Neuronal stem cell (in vitro differentiated cells): ENCODE results near the gene GLCCI1.

Experiments used
- DNase-seq: peaks from one replicate; pipeline ENCODE4 v3.0.0-alpha.2; 2013; ENCODE audit warnings: low spot score
- H2AFZ ChIP-seq: one replicate; pipeline ENCODE4 v1.6.1; 2013; ENCODE audit warnings: mild to moderate bottlenecking, low read length, inconsistent platforms
- H2AK5ac ChIP-seq: 2 replicates; pipeline ENCODE4 v1.6.1; 2013; ENCODE audit warnings: low read depth, mild to moderate bottlenecking, inconsistent platforms, low read length, moderate library complexity, mixed read lengths
- H2BK120ac ChIP-seq: 2 replicates; pipeline ENCODE4 v1.6.1; 2013; ENCODE audit warnings: low read depth, mild to moderate bottlenecking, inconsistent platforms, low read length, moderate library complexity, mixed read lengths
- H2BK12ac ChIP-seq: one replicate; pipeline ENCODE4 v1.6.1; 2013; ENCODE audit warnings: low read length, inconsistent platforms
- H2BK15ac ChIP-seq: 2 replicates; pipeline ENCODE4 v1.6.1; 2013; ENCODE audit warnings: mild to moderate bottlenecking, low read length, inconsistent platforms, mixed read lengths
- H2BK5ac ChIP-seq: one replicate; pipeline ENCODE4 v1.6.1; 2013; ENCODE audit warnings: inconsistent platforms, mild to moderate bottlenecking, low read length, moderate library complexity
- H3K14ac ChIP-seq: one replicate; pipeline ENCODE4 v1.6.1; 2013; ENCODE audit warnings: low read length, inconsistent platforms
- H3K18ac ChIP-seq: 2 replicates; pipeline ENCODE4 v1.6.1; 2013; ENCODE audit warnings: low read length, inconsistent platforms
- H3K23ac ChIP-seq: 2 replicates; pipeline ENCODE4 v1.6.1; 2013; ENCODE audit warnings: low read depth, mild to moderate bottlenecking, mixed read lengths, low read length, inconsistent platforms; ENCODE audit not compliant: poor library complexity
- H3K27ac ChIP-seq: replicated peaks from 3 replicates; pipeline ENCODE4 v1.5.1; 2013; ENCODE audit warnings: low read length, inconsistent platforms
- H3K27me3 ChIP-seq, 3 experiments: 2 replicates each; pipeline ENCODE4 v1.6.1; 2013; ENCODE audit warnings: low read length in 3 of 3, mild to moderate bottlenecking in 2 of 3, inconsistent platforms in 1 of 3, low read depth in 1 of 3, mixed read lengths in 1 of 3, moderate library complexity in 1 of 3; ENCODE audit not compliant: control insufficient read depth in 3 of 3, insufficient read depth in 3 of 3
- H3K36me3 ChIP-seq, 2 donors: replicated peaks in 1 of 2; 2 replicates each; pipeline ENCODE4 v1.6.1; 2013; ENCODE audit warnings: low read length in 2 of 2; ENCODE audit not compliant: control insufficient read depth in 2 of 2, insufficient read depth in 2 of 2
- H3K4ac ChIP-seq: 2 replicates; pipeline ENCODE4 v1.6.1; 2013; ENCODE audit warnings: inconsistent platforms, mild to moderate bottlenecking, low read length, moderate library complexity
- H3K4me1 ChIP-seq, 2 donors: 1 replicate in 1 of 2; 2 replicates in 1 of 2; pipeline ENCODE4 v1.6.1; 2013; ENCODE audit warnings: low read length in 2 of 2, low read depth in 1 of 2; ENCODE audit not compliant: control insufficient read depth in 2 of 2, insufficient read depth in 1 of 2
- H3K4me2 ChIP-seq: one replicate; pipeline ENCODE4 v1.6.1; 2013; ENCODE audit warnings: mild to moderate bottlenecking, low read length, inconsistent platforms; ENCODE audit not compliant: insufficient read depth, poor library complexity, severe bottlenecking
- H3K4me3 ChIP-seq, 2 donors: 2 replicates each; pipeline ENCODE4 v1.5.1; 2013; ENCODE audit warnings: low read length in 2 of 2, mild to moderate bottlenecking in 2 of 2, inconsistent platforms in 1 of 2, moderate library complexity in 1 of 2
- H3K79me1 ChIP-seq: one replicate; pipeline ENCODE4 v1.6.1; 2013; ENCODE audit warnings: low read depth, mild to moderate bottlenecking, inconsistent platforms, low read length, moderate library complexity
- H3K9ac ChIP-seq: one replicate; pipeline ENCODE4 v1.6.1; 2013; ENCODE audit warnings: mild to moderate bottlenecking, low read depth, low read length, inconsistent platforms; ENCODE audit not compliant: poor library complexity
- H3K9me3 ChIP-seq, 2 donors: replicated peaks in 1 of 2; 2 replicates each; pipeline versions ENCODE3 to v1.6.1; 2013; ENCODE audit warnings: low read length in 2 of 2, mild to moderate bottlenecking in 2 of 2, inconsistent platforms in 1 of 2, low read depth in 1 of 2, mixed read lengths in 1 of 2, moderate library complexity in 1 of 2; ENCODE audit not compliant: control insufficient read depth in 2 of 2, insufficient read depth in 1 of 2
- H4K8ac ChIP-seq: one replicate; pipeline ENCODE4 v1.6.1; 2013; ENCODE audit warnings: low read depth, mild to moderate bottlenecking, inconsistent platforms, low read length, moderate library complexity
- H4K91ac ChIP-seq: one replicate; pipeline ENCODE4 v1.6.1; 2013; ENCODE audit warnings: low read length, low read depth, mild to moderate bottlenecking, inconsistent platforms; ENCODE audit not compliant: poor library complexity
- WGBS, 2 donors: extraction: QIAGEN DNeasy Blood & Tissue Kit; methylation state at CpG; one replicate each; pipeline ENCODE4 v1.1.7; 2013; ENCODE audit warnings: missing lambda C conversion rate in 2 of 2, mixed read lengths in 1 of 2; ENCODE audit not compliant: insufficient read length in 2 of 2, insufficient replicate concordance in 1 of 2; ENCODE audit errors: extremely low coverage in 2 of 2; 5-methylcytosine and 5-hydroxymethylcytosine counted together

GLCCI1 gene

DNA sequence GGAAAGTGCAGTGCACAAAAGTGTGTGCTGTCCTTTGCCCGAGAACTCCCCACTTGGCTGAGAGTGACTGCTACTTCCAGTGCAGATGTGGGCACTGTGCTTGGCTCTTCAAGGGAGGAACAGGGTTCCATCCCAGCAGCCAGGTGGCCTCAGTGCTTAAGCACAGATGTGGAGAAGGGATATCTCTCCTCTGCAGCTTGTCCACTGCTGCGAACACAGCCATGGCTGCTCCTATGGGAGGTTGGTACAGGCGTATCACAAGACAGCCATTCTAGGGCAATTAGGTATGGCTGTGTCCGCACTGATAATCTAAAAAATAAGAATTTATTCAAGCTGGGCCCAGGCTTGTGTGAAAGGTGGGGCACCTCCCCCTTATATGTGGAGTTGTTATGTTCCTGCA, 66.6 kb downstream of the GLCCI1 start:
- H3K9me3 ChIP-seq, result peaks cover 4 to 18% of the 10 kb centered on the region in 2 donors
- peaks cover 6 to 49% of the 10 kb centered on the region in 2 donors for H3K36me3 ChIP-seq
- no peak overlapping the region for H4K91ac ChIP-seq
- H3K9ac ChIP-seq, result no peak overlapping the region
- no peak overlapping the region for H2BK120ac ChIP-seq
- peaks cover 2% of the 10 kb centered on the region for H3K79me1 ChIP-seq
- no peaks in the 10 kb centered on the region for H3K27me3 ChIP-seq
- no peak overlapping the region for H3K14ac ChIP-seq
- no peak overlapping the region for H3K4me2 ChIP-seq
- H4K8ac ChIP-seq, result no peak overlapping the region
- no peak for DNase-seq
- H3K4me1 ChIP-seq, result no peaks in the 10 kb centered on the region
- H2BK12ac ChIP-seq, result no peak overlapping the region
- no peak overlapping the region for H3K4me3 ChIP-seq
- H3K27ac ChIP-seq, result no peak overlapping the region
- no peak overlapping the region for H2BK15ac ChIP-seq
- no peak overlapping the region for H2BK5ac ChIP-seq
- no peak overlapping the region for H3K4ac ChIP-seq
- no peak overlapping the region for H3K23ac ChIP-seq
- H2AK5ac ChIP-seq, result no peak overlapping the region
- no CpG with 5 or more reads among the region's 4 CpGs for WGBS, 2 donors
- H2AFZ ChIP-seq, result no peak overlapping the region
- H3K18ac ChIP-seq, result no peak overlapping the region

DNA sequence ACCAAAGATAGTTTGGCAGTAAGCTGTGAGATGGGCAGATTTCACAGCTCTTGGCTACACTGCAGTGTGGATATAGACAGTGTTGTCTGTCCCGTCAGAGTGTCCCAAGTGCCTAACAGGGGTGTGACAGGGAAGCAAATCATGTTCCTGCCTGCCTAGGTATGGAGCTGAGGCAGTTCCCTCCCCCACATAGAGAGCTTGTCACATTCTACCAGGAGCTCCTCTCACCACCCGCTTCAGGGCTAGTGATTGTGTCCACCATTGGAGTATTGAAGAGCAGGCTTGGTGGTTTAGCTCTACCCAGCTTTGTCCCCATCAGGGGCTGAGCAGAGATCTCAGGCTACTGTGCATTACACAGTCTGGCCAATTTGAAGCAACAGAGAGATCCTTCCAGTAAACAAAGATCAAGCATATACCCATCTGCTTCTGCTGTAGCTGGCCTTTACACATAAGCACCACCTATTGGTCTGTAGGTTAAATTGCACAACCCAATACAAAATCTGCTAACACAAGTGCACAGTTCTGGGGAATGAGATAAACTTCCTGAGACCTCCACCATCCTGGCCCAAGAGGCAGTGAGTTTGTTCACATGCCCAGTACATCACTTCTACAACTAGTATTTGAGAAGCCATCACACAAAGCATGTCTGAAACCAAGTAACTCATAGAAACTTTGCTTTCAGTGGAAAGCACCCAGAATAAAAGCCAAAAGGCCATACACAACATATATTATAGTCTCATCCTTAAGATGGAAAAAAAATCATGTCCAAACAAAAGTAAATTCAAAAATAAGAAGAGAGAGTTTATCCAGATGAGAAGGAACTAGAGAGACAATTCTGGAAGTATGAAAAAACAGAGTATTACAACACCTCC, 67.3 kb downstream of the GLCCI1 start:
- no peak overlapping the region for H2BK15ac ChIP-seq
- no peak overlapping the region for H4K8ac ChIP-seq

DNA sequence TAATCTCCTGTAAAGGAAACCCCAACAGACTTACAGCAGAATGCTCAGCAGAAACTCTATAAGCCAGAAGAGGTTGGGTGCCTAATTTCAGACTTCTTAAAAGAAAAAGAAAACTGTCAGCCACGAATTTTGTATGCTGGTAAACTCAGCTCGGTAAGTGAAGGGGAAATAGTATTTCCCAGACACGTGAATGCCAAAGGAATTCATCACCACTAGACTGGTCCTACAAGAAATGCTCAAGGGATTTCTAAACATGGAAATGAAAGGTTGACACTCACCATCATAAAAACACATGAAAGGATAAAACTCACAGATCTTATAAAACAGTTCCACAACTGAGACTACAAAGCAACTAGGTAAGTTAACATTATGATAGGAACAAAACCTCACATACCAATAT, 68.6 kb downstream of the GLCCI1 start:
- no CpG with 5 or more reads among the region's 3 CpGs for WGBS, 2 donors
- Histone ChIP-seq H2BK12ac (no peak overlapping the region), H3K23ac (no peak overlapping the region), H3K18ac (no peak overlapping the region), H3K36me3 (peaks cover 6 to 48% of the 10 kb centered on the region in 2 donors), H3K27ac (no peak overlapping the region), H3K14ac (no peak overlapping the region), H2BK5ac (no peak overlapping the region), H3K4me1 (no peaks in the 10 kb centered on the region), H2BK15ac (no peak overlapping the region), H2BK120ac (no peak overlapping the region), H3K27me3 (no peaks in the 10 kb centered on the region), H3K4me2 (no peak overlapping the region), H4K8ac (no peak overlapping the region), H3K4ac (no peak overlapping the region), H2AK5ac (no peak overlapping the region), H4K91ac (no peak overlapping the region), H3K4me3 (no peak overlapping the region), H3K9ac (no peak overlapping the region), H2AFZ (no peak overlapping the region), H3K79me1 (no peaks in the 10 kb centered on the region), H3K9me3 (peaks cover 4 to 18% of the 10 kb centered on the region in 2 donors)
- no peak for DNase-seq

More for the DNA sequence above, 67.3 kb downstream of the GLCCI1 start:
- H2AK5ac ChIP-seq, result no peak overlapping the region
- H3K4me2 ChIP-seq, result no peak overlapping the region
- H4K91ac ChIP-seq, result no peak overlapping the region
- no peak overlapping the region for H3K27ac ChIP-seq
- H3K4ac ChIP-seq, result no peak overlapping the region
- H3K9ac ChIP-seq, result no peak overlapping the region
- peaks cover 1% of the 10 kb centered on the region for H3K79me1 ChIP-seq
- WGBS, 2 donors, result no CpG with 5 or more reads among the region's 2 CpGs
- no peak overlapping the region for H3K23ac ChIP-seq
- H3K18ac ChIP-seq, result no peak overlapping the region
- H2AFZ ChIP-seq, result no peak overlapping the region
- no peak overlapping the region for H3K14ac ChIP-seq
- H2BK120ac ChIP-seq, result no peak overlapping the region
- no peaks in the 10 kb centered on the region for H3K27me3 ChIP-seq
- no peak for DNase-seq
- H3K9me3 ChIP-seq, result peaks cover 4 to 18% of the 10 kb centered on the region in 2 donors
- peaks cover 6 to 49% of the 10 kb centered on the region in 2 donors for H3K36me3 ChIP-seq
- no peak overlapping the region for H2BK5ac ChIP-seq
- no peak overlapping the region for H2BK12ac ChIP-seq
- H3K4me3 ChIP-seq, result no peak overlapping the region
- H3K4me1 ChIP-seq, result no peaks in the 10 kb centered on the region

DNA sequence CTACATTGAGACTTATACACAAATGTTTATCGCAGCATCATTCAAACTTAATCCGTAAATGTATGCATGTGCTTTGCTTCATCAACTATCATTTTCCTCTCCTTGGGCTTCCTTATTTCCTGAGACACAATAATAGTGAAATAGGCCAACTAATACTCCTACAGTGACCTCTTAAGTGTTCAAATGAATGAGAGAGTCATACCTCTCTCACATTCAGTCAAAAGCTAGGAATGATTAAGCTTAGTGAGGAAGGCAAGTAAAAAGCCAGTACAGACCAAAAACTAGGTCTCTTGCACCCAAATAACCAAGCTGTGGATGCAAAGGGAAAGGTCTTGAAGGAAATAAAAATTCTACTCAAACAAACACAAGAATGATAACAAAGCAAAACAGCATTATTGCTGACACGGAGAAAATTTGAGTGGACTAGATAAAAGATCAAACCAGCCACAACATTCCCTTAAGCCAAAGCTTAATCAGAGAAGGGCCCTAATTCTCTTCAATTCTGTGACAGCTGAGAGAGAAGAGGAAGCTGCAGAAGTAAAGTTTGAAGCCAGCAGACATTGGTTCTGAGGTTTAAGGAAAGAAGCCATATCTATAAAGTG, 72.3 kb downstream of the GLCCI1 start:
- H3K79me1 ChIP-seq, result no peaks in the 10 kb centered on the region
- H3K27me3 ChIP-seq, result no peaks in the 10 kb centered on the region
- no peak overlapping the region for H2BK120ac ChIP-seq
- no peak overlapping the region for H3K27ac ChIP-seq
- no peak overlapping the region for H2BK12ac ChIP-seq
- H4K8ac ChIP-seq, result no peak overlapping the region
- no peak overlapping the region for H3K14ac ChIP-seq
- H2BK15ac ChIP-seq, result no peak overlapping the region
- no peak overlapping the region for H2BK5ac ChIP-seq
- peaks cover 0 to 2% of the 10 kb centered on the region in 2 donors for H3K4me1 ChIP-seq
- no peak overlapping the region for H3K4me2 ChIP-seq
- DNase-seq, result no peak
- peaks cover 2 to 15% of the 10 kb centered on the region in 2 donors for H3K9me3 ChIP-seq
- no CpG with 5 or more reads among the region's 3 CpGs for WGBS, 2 donors
- no peak overlapping the region for H2AK5ac ChIP-seq
- H3K23ac ChIP-seq, result no peak overlapping the region
- H3K4ac ChIP-seq, result no peak overlapping the region
- no peak overlapping the region for H3K18ac ChIP-seq
- H3K4me3 ChIP-seq, result no peak overlapping the region
- H2AFZ ChIP-seq, result no peak overlapping the region
- H4K91ac ChIP-seq, result no peak overlapping the region
- peaks cover 5 to 57% of the 10 kb centered on the region in 2 donors for H3K36me3 ChIP-seq
- H3K9ac ChIP-seq, result no peak overlapping the region
